Testis (tissue), 2 donors: Measurements from ENCODE around the gene SLC6A7.

ENCODE experiments used
- POLR2A ChIP-seq: fragments of 450-650 bp; IDR thresholded peaks from one replicate; pipeline ENCODE4 v1.6.1; 2017; ENCODE audit warnings: antibody characterized with exemption, mild to moderate bottlenecking, moderate library complexity
- TF ChIP-seq, protein P1 (sequence below), 3 experiments: fragments of 450-650 bp in 2 of 3; fragments of 200-600 bp in 1 of 3; sonication (generic) in 1 of 3; IDR thresholded peaks; one replicate each; pipeline ENCODE4 v1.5.1; 2016 to 2019; ENCODE audit warnings: antibody characterized with exemption in 3 of 3, mild to moderate bottlenecking in 2 of 3, moderate library complexity in 1 of 3

DNA sequence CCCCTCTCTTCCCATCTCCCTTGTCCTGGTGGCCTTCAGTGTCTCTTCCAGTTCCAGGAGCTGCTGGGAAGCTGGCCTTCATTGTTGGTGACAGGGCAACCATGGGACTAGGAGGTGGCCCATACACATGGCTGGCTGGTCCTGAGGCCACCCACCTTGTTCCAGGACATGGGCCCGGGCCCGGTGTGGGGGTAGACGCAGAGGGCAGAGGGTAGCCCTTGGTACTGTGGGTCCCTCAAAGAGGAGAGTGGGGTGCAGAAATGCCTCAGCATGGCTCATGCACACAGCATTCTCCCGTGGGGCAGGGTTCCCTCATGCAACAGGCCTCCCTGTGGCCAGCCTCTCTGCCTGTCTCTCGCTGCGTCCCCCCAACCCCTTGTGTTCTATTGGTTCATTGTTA lies 20.8 kb downstream of the SLC6A7 start:
- TF ChIP-seq, protein P1, sequence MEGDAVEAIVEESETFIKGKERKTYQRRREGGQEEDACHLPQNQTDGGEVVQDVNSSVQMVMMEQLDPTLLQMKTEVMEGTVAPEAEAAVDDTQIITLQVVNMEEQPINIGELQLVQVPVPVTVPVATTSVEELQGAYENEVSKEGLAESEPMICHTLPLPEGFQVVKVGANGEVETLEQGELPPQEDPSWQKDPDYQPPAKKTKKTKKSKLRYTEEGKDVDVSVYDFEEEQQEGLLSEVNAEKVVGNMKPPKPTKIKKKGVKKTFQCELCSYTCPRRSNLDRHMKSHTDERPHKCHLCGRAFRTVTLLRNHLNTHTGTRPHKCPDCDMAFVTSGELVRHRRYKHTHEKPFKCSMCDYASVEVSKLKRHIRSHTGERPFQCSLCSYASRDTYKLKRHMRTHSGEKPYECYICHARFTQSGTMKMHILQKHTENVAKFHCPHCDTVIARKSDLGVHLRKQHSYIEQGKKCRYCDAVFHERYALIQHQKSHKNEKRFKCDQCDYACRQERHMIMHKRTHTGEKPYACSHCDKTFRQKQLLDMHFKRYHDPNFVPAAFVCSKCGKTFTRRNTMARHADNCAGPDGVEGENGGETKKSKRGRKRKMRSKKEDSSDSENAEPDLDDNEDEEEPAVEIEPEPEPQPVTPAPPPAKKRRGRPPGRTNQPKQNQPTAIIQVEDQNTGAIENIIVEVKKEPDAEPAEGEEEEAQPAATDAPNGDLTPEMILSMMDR (IDR thresholded peaks at IDR 0.05) = no peak
- TF ChIP-seq POLR2A = no peak
